HUES6 (cell line): ENCODE data around the gene IL11.

ENCODE experiments used
- H3K27ac ChIP-seq: 2 replicates; pipeline ENCODE4 v1.7.0; 2013; ENCODE audit warnings: low read depth, mild to moderate bottlenecking, low read length, inconsistent platforms
- H3K27me3 ChIP-seq: 2 replicates; pipeline ENCODE4 v1.6.1; 2013; ENCODE audit warnings: low read length; ENCODE audit not compliant: control insufficient read depth, insufficient read depth
- H3K36me3 ChIP-seq: 2 replicates; pipeline ENCODE4 v1.6.1; 2013; ENCODE audit warnings: low read length; ENCODE audit not compliant: control insufficient read depth, insufficient read depth
- H3K4me1 ChIP-seq: 2 replicates; pipeline ENCODE4 v1.6.1; 2013; ENCODE audit warnings: low read length; ENCODE audit not compliant: control insufficient read depth, insufficient read depth
- H3K4me3 ChIP-seq: 2 replicates; pipeline ENCODE4 v1.5.1; 2013; ENCODE audit warnings: low read depth, low read length
- H3K9ac ChIP-seq: one replicate; pipeline ENCODE4 v1.6.1; 2013; ENCODE audit warnings: mild to moderate bottlenecking, low read length
- H3K9me3 ChIP-seq: 2 replicates; pipeline ENCODE4 v1.6.1; 2013; ENCODE audit warnings: low read depth, low read length; ENCODE audit not compliant: control insufficient read depth, insufficient read depth

The IL11 gene

DNA sequence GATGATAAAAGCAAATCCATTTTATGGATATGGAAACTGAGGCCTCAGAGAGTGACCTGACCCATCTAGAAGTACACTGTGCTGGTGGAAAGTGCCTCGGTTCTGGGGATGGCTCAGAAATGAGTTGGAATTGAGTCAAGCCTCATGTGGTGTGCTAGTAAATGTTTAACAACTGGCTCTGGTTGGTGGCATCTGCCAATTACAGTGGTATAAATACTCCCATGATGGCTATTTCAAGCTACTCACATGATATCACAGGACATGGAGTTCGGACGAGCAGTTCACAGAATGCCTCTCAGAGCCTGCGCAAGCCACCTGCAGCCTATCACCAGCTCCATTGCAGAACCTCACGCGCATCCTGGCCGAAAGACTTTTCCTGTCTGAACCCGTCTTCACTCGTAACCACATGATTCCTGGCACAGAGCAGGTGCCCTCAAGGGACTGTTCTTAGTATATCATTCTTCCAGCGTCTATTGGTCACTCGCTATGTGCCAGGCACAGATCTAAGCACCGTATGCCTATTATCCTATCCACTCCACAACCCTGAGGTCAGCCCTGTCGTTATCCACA is 54.2 kb downstream of the IL11 start:
- Histone ChIP-seq H3K36me3 (no peaks in the 10 kb centered on the region), H3K4me3 (no peak overlapping the region), H3K9ac (no peak overlapping the region), H3K4me1 (peaks cover 4% of the 10 kb centered on the region; the same call in 1 of the 2 replicates), H3K27ac (no peak overlapping the region), H3K9me3 (no peaks in the 10 kb centered on the region), H3K27me3 (no peaks in the 10 kb centered on the region)

DNA sequence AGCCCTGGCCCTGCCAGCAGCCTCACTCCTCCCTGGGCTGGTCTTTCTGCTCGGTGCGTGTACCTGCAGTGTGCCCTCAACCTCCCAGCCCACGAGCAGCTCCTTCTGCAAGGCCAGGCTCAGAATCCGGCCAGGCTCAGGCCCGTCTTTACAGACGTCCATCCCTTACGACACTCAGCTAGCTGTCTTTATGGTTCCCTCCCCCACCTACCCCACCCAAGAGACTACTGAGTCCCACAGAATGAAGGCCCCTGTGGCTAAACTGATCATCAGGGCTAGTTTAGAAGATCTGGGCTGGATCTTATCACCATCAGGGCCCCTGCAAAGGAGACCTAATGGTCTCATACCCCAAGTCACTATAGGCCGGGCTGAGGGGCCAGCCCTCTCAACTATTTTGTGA is 55.9 kb downstream of the IL11 start:
- H3K27ac ChIP-seq, result no peak overlapping the region
- H3K4me3 ChIP-seq, result no peak overlapping the region
- peaks cover 11% of the 10 kb centered on the region for H3K36me3 ChIP-seq
- no peak overlapping the region for H3K9ac ChIP-seq
- no peaks in the 10 kb centered on the region for H3K27me3 ChIP-seq
- no peaks in the 10 kb centered on the region for H3K4me1 ChIP-seq
- no peaks in the 10 kb centered on the region for H3K9me3 ChIP-seq
